ENCODE measurements around the gene CTPS1. TPM values are rescaled to one million over a fixed set of nuclear protein-coding genes. Genes with fewer than 3 reads are reported as not detected.

CTPS1 gene
- total RNA-seq, 4 donors from 2014 or later = 9.5 to 24.3 (median 14.7) TPM

- intact Hi-C loops (cut with DNase I; ENCODE audit: low total_unique reads) = no loop called here
- ATAC-seq = no peak
- H3K4me3 ChIP-seq = no peak overlapping the region
- in situ Hi-C loops (cut with MboI; ENCODE audit: low sequenced_read_pairs in 4 of 4) = no loop called here
- TF ChIP-seq POLR2A (IDR thresholded peaks at IDR 0.05) (no peak), CTCF (IDR thresholded peaks at IDR 0.05 in 4 of 5, conservative IDR thresholded peaks at IDR 0.05 in 1 of 5) (no peak)
- no peak overlapping the region for H3K27ac ChIP-seq
- H3K4me1 ChIP-seq = no peaks in the 10 kb centered on the region
- no peaks in the 10 kb centered on the region for H3K27me3 ChIP-seq
- no peaks in the 10 kb centered on the region for H3K9me3 ChIP-seq
- peaks cover 0 to 71% of the 10 kb centered on the region in 2 donors for H3K36me3 ChIP-seq
- no peak for DNase-seq
Observed at GRCh38 chr1:40986956-40987355, 7.5 kb downstream of the CTPS1 start.

GRCh38 chr1:40987439-40988276, 8.2 kb downstream of the CTPS1 start:
- Histone ChIP-seq H3K36me3 (peaks cover 0 to 78% of the 10 kb centered on the region in 2 donors), H3K4me1 (no peaks in the 10 kb centered on the region), H3K4me3 (no peak overlapping the region), H3K27ac (no peak overlapping the region), H3K9me3 (no peaks in the 10 kb centered on the region), H3K27me3 (no peaks in the 10 kb centered on the region)
- ATAC-seq (no peak), DNase-seq (no peak)
- no peak for TF ChIP-seq CTCF (IDR thresholded peaks at IDR 0.05 in 4 of 5, conservative IDR thresholded peaks at IDR 0.05 in 1 of 5)
- TF ChIP-seq POLR2A (IDR thresholded peaks at IDR 0.05) = no peak
- intact Hi-C loops (cut with DNase I; ENCODE audit: low total_unique reads) (no loop called here), in situ Hi-C loops (cut with MboI; ENCODE audit: low sequenced_read_pairs in 4 of 4) (no loop called here)

GRCh38 chr1:40988280-40988679, 8.8 kb downstream of the CTPS1 start:
- ATAC-seq = no peak

GRCh38 chr1:40989066-40989465, 9.6 kb downstream of the CTPS1 start:
- Histone ChIP-seq H3K9me3 (no peaks in the 10 kb centered on the region), H3K4me1 (no peaks in the 10 kb centered on the region), H3K36me3 (peaks cover 0 to 77% of the 10 kb centered on the region in 2 donors), H3K4me3 (no peak overlapping the region), H3K27ac (no peak overlapping the region), H3K27me3 (no peaks in the 10 kb centered on the region)
- in situ Hi-C loops (cut with MboI; ENCODE audit: low sequenced_read_pairs in 4 of 4) = no loop called here
- TF ChIP-seq POLR2A (IDR thresholded peaks at IDR 0.05) (no peak), CTCF (IDR thresholded peaks at IDR 0.05 in 4 of 5, conservative IDR thresholded peaks at IDR 0.05 in 1 of 5) (no peak)
- intact Hi-C loops (cut with DNase I; ENCODE audit: low total_unique reads) = no loop called here
- ATAC-seq (no peak), DNase-seq (no peak)

More at GRCh38 chr1:40988280-40988679, 8.8 kb downstream of the CTPS1 start:
- Histone ChIP-seq H3K36me3 (peaks cover 0 to 79% of the 10 kb centered on the region in 2 donors), H3K4me1 (no peaks in the 10 kb centered on the region), H3K27ac (no peak overlapping the region), H3K9me3 (no peaks in the 10 kb centered on the region), H3K4me3 (no peak overlapping the region), H3K27me3 (no peaks in the 10 kb centered on the region)
- no peak for TF ChIP-seq CTCF (IDR thresholded peaks at IDR 0.05 in 4 of 5, conservative IDR thresholded peaks at IDR 0.05 in 1 of 5)
- TF ChIP-seq POLR2A (IDR thresholded peaks at IDR 0.05) = no peak
- DNase-seq = no peak
- in situ Hi-C loops (cut with MboI; ENCODE audit: low sequenced_read_pairs in 4 of 4) (no loop called here), intact Hi-C loops (cut with DNase I; ENCODE audit: low total_unique reads) (no loop called here)

All from gastrocnemius medialis (tissue), 4 donors.